HepG2 (cell line): Measurements from ENCODE around the gene NOSTRIN. TPM values are rescaled to one million over a fixed set of nuclear protein-coding genes. Genes with fewer than 3 reads are reported as not detected.
A peak's percentile ranks its signal among the peaks of the same experiment; 100 is the strongest.

Source experiments
- BHLHE40 ChIP-seq: IDR thresholded peaks from 2 replicates; pipeline ENCODE4 v1.6.1; 2011; ENCODE audit warnings: low read length, improper control_type of control experiment
- CENPX ChIP-seq: sonication (generic); formaldehyde crosslinking; IDR thresholded peaks from 2 replicates; pipeline ENCODE4 v1.9.0; 2021; ENCODE audit warnings: mild to moderate bottlenecking, missing genetic modification reagents, moderate library complexity
- HBP1 ChIP-seq: IDR thresholded peaks from 2 replicates; pipeline ENCODE4 v1.6.1; 2016; ENCODE audit warnings: low read depth, control low read depth
- HIVEP1 ChIP-seq: sonication (generic); formaldehyde crosslinking; IDR thresholded peaks from 2 replicates; pipeline ENCODE4 v1.4.0; 2020; ENCODE audit warnings: mild to moderate bottlenecking, missing genetic modification reagents
- KLF13 ChIP-seq: sonication (generic); formaldehyde crosslinking; IDR thresholded peaks from 2 replicates; pipeline ENCODE4 v1.4.0; 2020; ENCODE audit warnings: mild to moderate bottlenecking, missing genetic modification reagents
- MNT ChIP-seq: fragments of 450-650 bp; IDR thresholded peaks from 2 replicates; pipeline ENCODE4 v1.6.1; 2016
- MTA1 ChIP-seq: sonication (generic); formaldehyde crosslinking; IDR thresholded peaks from 2 replicates; pipeline ENCODE4 v1.4.0; 2020; ENCODE audit warnings: missing genetic modification reagents, mild to moderate bottlenecking, borderline replicate concordance
- NFIC ChIP-seq: IDR thresholded peaks from 2 replicates; pipeline ENCODE4 v1.6.1; 2012; ENCODE audit warnings: mild to moderate bottlenecking, low read length, inconsistent platforms
- RARG ChIP-seq: sonication (generic); formaldehyde crosslinking; IDR thresholded peaks from 2 replicates; pipeline ENCODE4 v1.4.0; 2020; ENCODE audit warnings: low read depth, mild to moderate bottlenecking, missing genetic modification reagents
- SAP130 ChIP-seq: IDR thresholded peaks from 2 replicates; pipeline ENCODE4 v1.6.1; 2016; ENCODE audit warnings: low read depth
- SNRNP70 ChIP-seq: fragments of 200-400 bp; formaldehyde crosslinking; IDR thresholded peaks from 2 replicates; pipeline ENCODE4 v1.6.1; 2017; ENCODE audit warnings: mild to moderate bottlenecking, low read depth, low read length, moderate library complexity
- SRSF4 ChIP-seq: fragments of 200-400 bp; formaldehyde crosslinking; IDR thresholded peaks from one replicate; pipeline ENCODE4 v1.6.1; 2018; ENCODE audit warnings: mild to moderate bottlenecking, low read depth, low read length, moderate library complexity; ENCODE audit not compliant: poor library complexity, severe bottlenecking
- SUZ12 ChIP-seq: fragments of 150-350 bp; IDR thresholded peaks from 2 replicates; pipeline ENCODE4 v1.6.1; 2014; ENCODE audit warnings: low read depth, low read length
- TEAD3 ChIP-seq: optimal IDR thresholded peaks from 2 replicates; pipeline ENCODE3; 2016; ENCODE audit warnings: borderline replicate concordance
- TFE3 ChIP-seq: IDR thresholded peaks from 2 replicates; pipeline ENCODE4 v1.6.1; 2016
- ZFYVE20 ChIP-seq: sonication (generic); formaldehyde crosslinking; IDR thresholded peaks from 2 replicates; pipeline ENCODE4 v1.8.0; 2023; ENCODE audit warnings: low read depth, mild to moderate bottlenecking, moderate library complexity, missing genetic modification reagents, borderline replicate concordance
- ZNF253 ChIP-seq: sonication (generic); formaldehyde crosslinking; IDR thresholded peaks from 2 replicates; pipeline ENCODE4 v1.8.0; 2022; ENCODE audit warnings: mild to moderate bottlenecking, missing genetic modification reagents, borderline replicate concordance
- ZNF331 ChIP-seq: sonication (generic); formaldehyde crosslinking; IDR thresholded peaks from 2 replicates; pipeline ENCODE4 v1.4.0; 2020; ENCODE audit warnings: missing genetic modification reagents
- ZNF570 ChIP-seq: sonication (generic); formaldehyde crosslinking; IDR thresholded peaks from 2 replicates; pipeline ENCODE4 v1.4.0; 2020; ENCODE audit warnings: mild to moderate bottlenecking, missing genetic modification reagents, borderline replicate concordance
- ZNF773 ChIP-seq: sonication (generic); formaldehyde crosslinking; IDR thresholded peaks from 2 replicates; pipeline ENCODE4 v1.4.0; 2020; ENCODE audit warnings: missing genetic modification reagents, borderline replicate concordance
- ZSCAN25 ChIP-seq: sonication (generic); formaldehyde crosslinking; IDR thresholded peaks from 2 replicates; pipeline ENCODE4 v1.8.0; 2022; ENCODE audit warnings: mild to moderate bottlenecking, missing genetic modification reagents
- polyA plus RNA-seq, 8 experiments: library from polyadenylated mRNA; depleted of rRNA in 3 of 8; stranded (reverse) in 7 of 8; unstranded in 1 of 8; fragments of >200 nt; fragmentation: Illumina TruSeq in 4 of 8; extraction: Trizol in 4 of 8; gene quantifications; 2 replicates each; pipeline versions ENCODE4 v1.2.1 to v1.2.3, GENCODE V29; 2011 to 2016; ENCODE audit warnings: low read depth in 4 of 8, missing spikeins in 1 of 8, mixed read lengths in 1 of 8; ENCODE audit not compliant: insufficient read depth in 1 of 8
- total RNA-seq, 5 experiments: library from RNA; depleted of rRNA; stranded (reverse); fragments of >200 nt; fragmentation: Illumina TruSeq; extraction: Trizol; gene quantifications; 2 replicates each; pipeline ENCODE4 v1.2.3, GENCODE V29; 2016; ENCODE audit warnings: low read depth in 1 of 5

Gene NOSTRIN
- total and polyA plus RNA-seq, 2 of the 13 experiments (the other 11 are each of a cell fraction or from before 2014, with no cell fraction given), result 0.22 TPM

- TF ChIP-seq TEAD3 (CRISPR knock-in tag) (peak; percentile 59), TFE3 (CRISPR knock-in tag) (0 out of 2 replicates have a peak, but pooled peaks have one; percentile 37), ZSCAN25 (0 out of 2 replicates have a peak, but pooled peaks have one; percentile 34), MNT (no peak), ZNF253 (CRISPR knock-in tag) (peak; percentile 60; the same call in 1 of the 2 replicates), HIVEP1 (no peak; the same call in 1 of the 2 replicates), NFIC (no peak), SAP130 (CRISPR knock-in tag) (peak; percentile 99), SRSF4 (no peak), ZNF773 (CRISPR knock-in tag) (peak; percentile 23; the same call in 1 of the 2 replicates), ZNF570 (CRISPR knock-in tag) (no peak), RARG (CRISPR knock-in tag) (no peak; the same call in 1 of the 2 replicates), SNRNP70 (no peak), BHLHE40 (no peak), KLF13 (CRISPR knock-in tag) (peak; percentile 94; the same call in 1 of the 2 replicates), HBP1 (CRISPR knock-in tag) (peak; percentile 63; the same call in 1 of the 2 replicates), SUZ12 (peak; percentile 84), MTA1 (CRISPR knock-in tag) (no peak), ZFYVE20 (CRISPR knock-in tag) (no peak), ZNF331 (CRISPR knock-in tag) (peak; percentile 32; the same call in 1 of the 2 replicates), CENPX (CRISPR knock-in tag) (no peak)
Measured at GRCh38 chr2:168890006-168890782, 87.8 kb downstream of the NOSTRIN start, which contains the start of gene SPC25 (continued).
